Calu3 (cell line): ENCODE data around the gene ADAT3. TPM values are rescaled to one million over a fixed set of nuclear protein-coding genes. Genes with fewer than 3 reads are reported as not detected.

Experiments
- BruUV-seq: library from RNA; stranded (reverse); fragments of 400-500 nt; replicated peaks from 2 replicates; lab custom pipeline; 2021; lab: Mats Ljungman, UMichigan
- CTCF ChIA-PET: fragments of 300-600 bp; sonication (Branson Sonifier 250); formaldehyde crosslinking; loops from one replicate; lab custom pipeline; 2022; ENCODE audit warnings: antibody characterized with exemption; lab: Charles Lee
- DNase-seq: peaks from one replicate; pipeline ENCODE4 v3.0.0; 2022
- H3K27ac Mint-ChIP-seq: one replicate; pipeline ENCODE4 v1.8.0; 2022; ENCODE audit warnings: mixed read lengths; ENCODE audit not compliant: unreplicated experiment
- H3K27me3 Mint-ChIP-seq: one replicate; pipeline ENCODE4 v1.8.0; 2022; ENCODE audit warnings: mixed read lengths; ENCODE audit not compliant: unreplicated experiment
- H3K36me3 Mint-ChIP-seq: one replicate; pipeline ENCODE4 v1.8.0; 2022; ENCODE audit warnings: mild to moderate bottlenecking, moderate library complexity, mixed read lengths; ENCODE audit not compliant: insufficient read depth, unreplicated experiment
- H3K4me1 Mint-ChIP-seq: one replicate; pipeline ENCODE4 v1.8.0; 2022; ENCODE audit warnings: mild to moderate bottlenecking, low read depth, mixed read lengths; ENCODE audit not compliant: unreplicated experiment
- H3K4me3 Mint-ChIP-seq: one replicate; pipeline ENCODE4 v1.8.0; 2022; ENCODE audit warnings: mild to moderate bottlenecking, low read depth, moderate library complexity, mixed read lengths; ENCODE audit not compliant: unreplicated experiment
- H3K9me3 Mint-ChIP-seq: one replicate; pipeline ENCODE4 v1.8.0; 2022; ENCODE audit warnings: low read depth, mixed read lengths; ENCODE audit not compliant: unreplicated experiment
- CTCF ChIP-seq: fragments of 200-600 bp; IDR thresholded peaks from one replicate; pipeline ENCODE4 v1.8.0; 2022; ENCODE audit warnings: antibody characterized with exemption; ENCODE audit not compliant: unreplicated experiment
- intact Hi-C: fragments of 100-400 bp; cut with micrococcal nuclease; formaldehyde crosslinking; loops from one replicate; pipeline ENCODE4 v1.10.0; 2022; ENCODE audit not compliant: unreplicated experiment
- total RNA-seq: library from RNA; stranded (reverse); gene quantifications from 2 replicates; pipeline ENCODE4 v1.2.3, GENCODE V29; 2022

The ADAT3 gene
- total RNA-seq, 1 experiment from 2014 or later, result 6.7 TPM

- Mint-ChIP-seq H3K4me1 (no peaks in the 10 kb centered on the region), H3K27ac (no peak overlapping the region), H3K27me3 (no peaks in the 10 kb centered on the region), H3K4me3 (peak overlapping the region; percentile 65), H3K9me3 (no peaks in the 10 kb centered on the region), H3K36me3 (peaks cover 16% of the 10 kb centered on the region)
- TF ChIP-seq CTCF, result peak; percentile 74
- DNase-seq, result peak; percentile 80
- CTCF ChIA-PET, result interaction anchor here (0.6 to 1.4 kb wide), 3 partner anchors 14 to 32 kb away, joined by 4 to 14 read pairs (median 5); no protein-coding TSS in a partner anchor
- no TSS peak for BruUV-seq
- intact Hi-C loops, result no loop called here
These were observed 24.0 kb downstream of the ADAT3 start for GRCh38 chr19:1929021-1929742.

GRCh38 chr19:1931445-1931844, 26.2 kb downstream of the ADAT3 start:
- peaks cover 2% of the 10 kb centered on the region for H3K9me3 Mint-ChIP-seq
- peaks cover 9% of the 10 kb centered on the region for H3K27me3 Mint-ChIP-seq
- no peak overlapping the region for H3K27ac Mint-ChIP-seq
- H3K4me1 Mint-ChIP-seq, result peaks cover 10% of the 10 kb centered on the region
- H3K4me3 Mint-ChIP-seq, result no peak overlapping the region
- no peak for TF ChIP-seq CTCF
- peaks cover 16% of the 10 kb centered on the region for H3K36me3 Mint-ChIP-seq
- CTCF ChIA-PET, result no interaction called here
- intact Hi-C loops, result no loop called here
- DNase-seq, result no peak
- BruUV-seq, result no TSS peak

- no peak for DNase-seq
- no peak for TF ChIP-seq CTCF
- CTCF ChIA-PET, result interaction anchor here (0.6 kb wide), 1 partner anchor 10 kb away, joined by 3 read pairs; no protein-coding TSS in a partner anchor
- Mint-ChIP-seq H3K9me3 (peaks cover 2% of the 10 kb centered on the region), H3K27ac (no peak overlapping the region), H3K36me3 (peaks cover 16% of the 10 kb centered on the region), H3K27me3 (peaks cover 14% of the 10 kb centered on the region), H3K4me1 (peaks cover 15% of the 10 kb centered on the region), H3K4me3 (no peak overlapping the region)
- BruUV-seq, result no TSS peak
- intact Hi-C loops, result no loop called here
These were observed 27.2 kb downstream of the ADAT3 start for GRCh38 chr19:1932395-1932794.

GRCh38 chr19:1933244-1933643, 28.0 kb downstream of the ADAT3 start:
- Mint-ChIP-seq H3K27me3 (peaks cover 14% of the 10 kb centered on the region), H3K36me3 (peaks cover 16% of the 10 kb centered on the region), H3K4me3 (no peak overlapping the region), H3K4me1 (peaks cover 15% of the 10 kb centered on the region), H3K27ac (no peak overlapping the region), H3K9me3 (peaks cover 2% of the 10 kb centered on the region)
- no peak for TF ChIP-seq CTCF
- BruUV-seq, result no TSS peak
- no peak for DNase-seq
- intact Hi-C loops, result no loop called here
- CTCF ChIA-PET, result no interaction called here
